ENCODE data around the gene CCDC112.

CCDC112 gene

DNA sequence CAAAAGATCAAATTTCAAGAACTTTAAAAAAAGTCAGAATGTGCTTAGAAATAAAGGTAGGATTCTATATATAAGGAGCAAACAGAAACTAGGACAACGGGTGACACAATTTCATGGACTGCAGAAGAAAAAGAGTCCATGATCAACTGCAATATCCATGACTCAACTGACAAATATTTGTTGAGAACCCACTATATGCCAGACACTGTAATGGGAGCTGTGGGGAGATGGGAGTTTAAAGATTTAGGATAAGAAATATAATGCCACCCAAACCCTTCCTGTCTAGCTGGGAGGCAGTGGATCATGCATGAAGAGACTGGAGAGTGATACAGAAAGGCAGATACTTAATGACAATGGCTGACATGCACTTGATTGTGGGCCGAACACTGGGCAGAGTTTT lies 27.6 kb upstream of the CCDC112 start:
- no peak for ATAC-seq
- TF ChIP-seq BACH2 (CRISPR knock-in tag; IDR thresholded peaks at IDR 0.05; ENCODE audit: borderline replicate concordance), result no peak
- no peak for TF ChIP-seq TCF4 (CRISPR knock-in tag; IDR thresholded peaks at IDR 0.05; ENCODE audit: borderline replicate concordance)
- TF ChIP-seq, protein P1, sequence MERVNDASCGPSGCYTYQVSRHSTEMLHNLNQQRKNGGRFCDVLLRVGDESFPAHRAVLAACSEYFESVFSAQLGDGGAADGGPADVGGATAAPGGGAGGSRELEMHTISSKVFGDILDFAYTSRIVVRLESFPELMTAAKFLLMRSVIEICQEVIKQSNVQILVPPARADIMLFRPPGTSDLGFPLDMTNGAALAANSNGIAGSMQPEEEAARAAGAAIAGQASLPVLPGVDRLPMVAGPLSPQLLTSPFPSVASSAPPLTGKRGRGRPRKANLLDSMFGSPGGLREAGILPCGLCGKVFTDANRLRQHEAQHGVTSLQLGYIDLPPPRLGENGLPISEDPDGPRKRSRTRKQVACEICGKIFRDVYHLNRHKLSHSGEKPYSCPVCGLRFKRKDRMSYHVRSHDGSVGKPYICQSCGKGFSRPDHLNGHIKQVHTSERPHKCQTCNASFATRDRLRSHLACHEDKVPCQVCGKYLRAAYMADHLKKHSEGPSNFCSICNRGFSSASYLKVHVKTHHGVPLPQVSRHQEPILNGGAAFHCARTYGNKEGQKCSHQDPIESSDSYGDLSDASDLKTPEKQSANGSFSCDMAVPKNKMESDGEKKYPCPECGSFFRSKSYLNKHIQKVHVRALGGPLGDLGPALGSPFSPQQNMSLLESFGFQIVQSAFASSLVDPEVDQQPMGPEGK (CRISPR knock-in tag; IDR thresholded peaks at IDR 0.05; ENCODE audit: borderline replicate concordance), result no peak
- TF ChIP-seq, protein P2, sequence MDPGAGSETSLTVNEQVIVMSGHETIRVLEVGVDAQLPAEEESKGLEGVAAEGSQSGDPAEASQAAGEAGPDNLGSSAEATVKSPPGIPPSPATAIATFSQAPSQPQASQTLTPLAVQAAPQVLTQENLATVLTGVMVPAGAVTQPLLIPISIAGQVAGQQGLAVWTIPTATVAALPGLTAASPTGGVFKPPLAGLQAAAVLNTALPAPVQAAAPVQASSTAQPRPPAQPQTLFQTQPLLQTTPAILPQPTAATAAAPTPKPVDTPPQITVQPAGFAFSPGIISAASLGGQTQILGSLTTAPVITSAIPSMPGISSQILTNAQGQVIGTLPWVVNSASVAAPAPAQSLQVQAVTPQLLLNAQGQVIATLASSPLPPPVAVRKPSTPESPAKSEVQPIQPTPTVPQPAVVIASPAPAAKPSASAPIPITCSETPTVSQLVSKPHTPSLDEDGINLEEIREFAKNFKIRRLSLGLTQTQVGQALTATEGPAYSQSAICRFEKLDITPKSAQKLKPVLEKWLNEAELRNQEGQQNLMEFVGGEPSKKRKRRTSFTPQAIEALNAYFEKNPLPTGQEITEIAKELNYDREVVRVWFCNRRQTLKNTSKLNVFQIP (CRISPR knock-in tag; IDR thresholded peaks at IDR 0.05; ENCODE audit: borderline replicate concordance, low read depth), result no peak
- no peak for TF ChIP-seq ZNF70 (CRISPR knock-in tag; IDR thresholded peaks at IDR 0.05)
- TF ChIP-seq ZC3H10 (CRISPR knock-in tag; IDR thresholded peaks at IDR 0.05), result no peak
- no peak for TF ChIP-seq GLIS3 (CRISPR knock-in tag; IDR thresholded peaks at IDR 0.05)
- no peak for TF ChIP-seq ZNF8 (CRISPR knock-in tag; IDR thresholded peaks at IDR 0.05)
- no peak for TF ChIP-seq ISL1 (CRISPR knock-in tag; IDR thresholded peaks at IDR 0.05)
- TF ChIP-seq, protein P3, sequence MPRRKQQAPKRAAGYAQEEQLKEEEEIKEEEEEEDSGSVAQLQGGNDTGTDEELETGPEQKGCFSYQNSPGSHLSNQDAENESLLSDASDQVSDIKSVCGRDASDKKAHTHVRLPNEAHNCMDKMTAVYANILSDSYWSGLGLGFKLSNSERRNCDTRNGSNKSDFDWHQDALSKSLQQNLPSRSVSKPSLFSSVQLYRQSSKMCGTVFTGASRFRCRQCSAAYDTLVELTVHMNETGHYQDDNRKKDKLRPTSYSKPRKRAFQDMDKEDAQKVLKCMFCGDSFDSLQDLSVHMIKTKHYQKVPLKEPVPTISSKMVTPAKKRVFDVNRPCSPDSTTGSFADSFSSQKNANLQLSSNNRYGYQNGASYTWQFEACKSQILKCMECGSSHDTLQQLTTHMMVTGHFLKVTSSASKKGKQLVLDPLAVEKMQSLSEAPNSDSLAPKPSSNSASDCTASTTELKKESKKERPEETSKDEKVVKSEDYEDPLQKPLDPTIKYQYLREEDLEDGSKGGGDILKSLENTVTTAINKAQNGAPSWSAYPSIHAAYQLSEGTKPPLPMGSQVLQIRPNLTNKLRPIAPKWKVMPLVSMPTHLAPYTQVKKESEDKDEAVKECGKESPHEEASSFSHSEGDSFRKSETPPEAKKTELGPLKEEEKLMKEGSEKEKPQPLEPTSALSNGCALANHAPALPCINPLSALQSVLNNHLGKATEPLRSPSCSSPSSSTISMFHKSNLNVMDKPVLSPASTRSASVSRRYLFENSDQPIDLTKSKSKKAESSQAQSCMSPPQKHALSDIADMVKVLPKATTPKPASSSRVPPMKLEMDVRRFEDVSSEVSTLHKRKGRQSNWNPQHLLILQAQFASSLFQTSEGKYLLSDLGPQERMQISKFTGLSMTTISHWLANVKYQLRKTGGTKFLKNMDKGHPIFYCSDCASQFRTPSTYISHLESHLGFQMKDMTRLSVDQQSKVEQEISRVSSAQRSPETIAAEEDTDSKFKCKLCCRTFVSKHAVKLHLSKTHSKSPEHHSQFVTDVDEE (CRISPR knock-in tag; IDR thresholded peaks at IDR 0.05), result no peak
- TF ChIP-seq PPARA (CRISPR knock-in tag; IDR thresholded peaks at IDR 0.05; ENCODE audit: borderline replicate concordance), result no peak
- no peak for TF ChIP-seq CSDC2 (CRISPR knock-in tag; IDR thresholded peaks at IDR 0.05)
- no peak for TF ChIP-seq TOX (CRISPR knock-in tag; IDR thresholded peaks at IDR 0.05; ENCODE audit: borderline replicate concordance)
- no peak for TF ChIP-seq ZNF565 (CRISPR knock-in tag; conservative IDR thresholded peaks at IDR 0.05; ENCODE audit: low read depth)
- TF ChIP-seq RARB (CRISPR knock-in tag; IDR thresholded peaks at IDR 0.05), result no peak
- TF ChIP-seq, protein P4, sequence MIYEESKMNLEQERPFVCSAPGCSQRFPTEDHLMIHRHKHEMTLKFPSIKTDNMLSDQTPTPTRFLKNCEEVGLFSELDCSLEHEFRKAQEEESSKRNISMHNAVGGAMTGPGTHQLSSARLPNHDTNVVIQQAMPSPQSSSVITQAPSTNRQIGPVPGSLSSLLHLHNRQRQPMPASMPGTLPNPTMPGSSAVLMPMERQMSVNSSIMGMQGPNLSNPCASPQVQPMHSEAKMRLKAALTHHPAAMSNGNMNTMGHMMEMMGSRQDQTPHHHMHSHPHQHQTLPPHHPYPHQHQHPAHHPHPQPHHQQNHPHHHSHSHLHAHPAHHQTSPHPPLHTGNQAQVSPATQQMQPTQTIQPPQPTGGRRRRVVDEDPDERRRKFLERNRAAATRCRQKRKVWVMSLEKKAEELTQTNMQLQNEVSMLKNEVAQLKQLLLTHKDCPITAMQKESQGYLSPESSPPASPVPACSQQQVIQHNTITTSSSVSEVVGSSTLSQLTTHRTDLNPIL (CRISPR knock-in tag; IDR thresholded peaks at IDR 0.05; ENCODE audit: low read depth), result no peak
- no peak for TF ChIP-seq SNAI2 (CRISPR knock-in tag; IDR thresholded peaks at IDR 0.05)
- TF ChIP-seq ARNTL (CRISPR knock-in tag; IDR thresholded peaks at IDR 0.05; ENCODE audit: borderline replicate concordance, low read depth), result no peak
- no peak for TF ChIP-seq ESRRG (CRISPR knock-in tag; IDR thresholded peaks at IDR 0.05)

DNA sequence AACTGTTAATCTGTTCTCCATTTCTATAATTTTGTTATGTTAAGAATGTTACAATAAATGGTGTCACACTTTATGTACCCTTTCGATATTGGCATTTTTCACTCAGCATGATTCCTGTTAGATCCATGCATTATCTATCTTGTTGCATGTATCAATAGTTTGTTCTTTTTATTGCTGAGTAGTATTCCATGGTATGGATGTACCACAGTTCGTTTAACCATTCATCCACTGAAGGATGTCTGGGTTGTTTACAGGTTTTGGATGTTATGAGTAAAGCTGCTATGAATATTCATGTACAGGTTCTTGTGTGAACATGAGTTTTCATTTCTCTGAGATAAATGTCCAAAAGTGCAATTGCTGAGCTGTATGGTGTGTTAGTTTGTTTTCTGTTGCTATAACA lies 26.3 kb upstream of the CCDC112 start:
- no peak for ATAC-seq
- TF ChIP-seq GLIS3 (CRISPR knock-in tag; IDR thresholded peaks at IDR 0.05) (no peak), RARB (CRISPR knock-in tag; IDR thresholded peaks at IDR 0.05) (no peak), SNAI2 (CRISPR knock-in tag; IDR thresholded peaks at IDR 0.05) (no peak), ZNF8 (CRISPR knock-in tag; IDR thresholded peaks at IDR 0.05) (peak; percentile 95), BACH2 (CRISPR knock-in tag; IDR thresholded peaks at IDR 0.05; ENCODE audit: borderline replicate concordance) (no peak)

DNA sequence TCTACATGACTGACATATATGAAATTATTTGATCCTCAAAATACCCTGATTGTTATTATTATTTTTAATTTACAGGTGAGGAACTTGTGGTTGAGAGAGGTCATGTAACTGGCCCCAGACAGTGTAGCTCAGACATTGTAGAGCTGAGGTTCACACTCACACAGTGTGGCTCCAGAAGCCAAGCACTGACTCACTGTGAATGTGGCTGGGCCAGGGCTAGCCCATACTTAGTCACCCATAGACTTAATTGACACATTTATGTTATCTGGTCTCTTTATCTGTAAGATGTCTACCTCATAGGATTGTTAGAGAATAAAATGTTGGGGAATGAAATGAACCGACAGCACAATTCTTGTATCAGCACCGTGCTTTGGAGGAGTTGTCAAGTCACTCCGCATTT lies 24.9 kb upstream of the CCDC112 start:
- ATAC-seq, result no peak
- TF ChIP-seq, protein P2 (CRISPR knock-in tag; IDR thresholded peaks at IDR 0.05; ENCODE audit: borderline replicate concordance, low read depth), result no peak
- peak; percentile 19; the same call in 1 of the 2 replicates for TF ChIP-seq ISL1 (CRISPR knock-in tag; IDR thresholded peaks at IDR 0.05)

DNA sequence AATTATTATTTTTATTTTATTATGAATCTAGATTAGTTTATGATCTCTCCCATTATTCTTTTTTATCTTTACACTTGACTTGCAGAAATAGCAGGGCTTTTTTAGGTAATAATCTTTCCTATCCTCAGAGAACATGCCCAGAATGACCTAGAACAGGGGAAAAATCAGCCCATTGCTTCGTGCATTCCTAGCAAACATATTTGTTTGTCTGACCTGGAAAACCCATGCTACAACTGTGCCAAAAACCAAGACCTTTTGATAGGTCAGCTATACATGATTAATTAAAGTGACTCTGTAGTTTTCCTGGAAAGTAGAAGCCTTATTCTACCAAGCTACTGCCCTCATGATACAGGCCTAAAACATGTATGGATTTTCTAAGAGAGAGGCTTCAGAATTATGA lies 24.1 kb upstream of the CCDC112 start:
- no peak for ATAC-seq
- TF ChIP-seq PPARA (CRISPR knock-in tag; IDR thresholded peaks at IDR 0.05; ENCODE audit: borderline replicate concordance), result no peak
- TF ChIP-seq, protein P5, sequence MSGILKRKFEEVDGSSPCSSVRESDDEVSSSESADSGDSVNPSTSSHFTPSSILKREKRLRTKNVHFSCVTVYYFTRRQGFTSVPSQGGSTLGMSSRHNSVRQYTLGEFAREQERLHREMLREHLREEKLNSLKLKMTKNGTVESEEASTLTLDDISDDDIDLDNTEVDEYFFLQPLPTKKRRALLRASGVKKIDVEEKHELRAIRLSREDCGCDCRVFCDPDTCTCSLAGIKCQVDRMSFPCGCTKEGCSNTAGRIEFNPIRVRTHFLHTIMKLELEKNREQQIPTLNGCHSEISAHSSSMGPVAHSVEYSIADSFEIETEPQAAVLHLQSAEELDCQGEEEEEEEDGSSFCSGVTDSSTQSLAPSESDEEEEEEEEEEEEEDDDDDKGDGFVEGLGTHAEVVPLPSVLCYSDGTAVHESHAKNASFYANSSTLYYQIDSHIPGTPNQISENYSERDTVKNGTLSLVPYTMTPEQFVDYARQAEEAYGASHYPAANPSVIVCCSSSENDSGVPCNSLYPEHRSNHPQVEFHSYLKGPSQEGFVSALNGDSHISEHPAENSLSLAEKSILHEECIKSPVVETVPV (CRISPR knock-in tag; IDR thresholded peaks at IDR 0.05), result no peak
- no peak for TF ChIP-seq ZFP30 (CRISPR knock-in tag; IDR thresholded peaks at IDR 0.05)
- TF ChIP-seq ZNF70 (CRISPR knock-in tag; IDR thresholded peaks at IDR 0.05), result no peak
- no peak for TF ChIP-seq TOX (CRISPR knock-in tag; IDR thresholded peaks at IDR 0.05; ENCODE audit: borderline replicate concordance)
- TF ChIP-seq, protein P1 (CRISPR knock-in tag; IDR thresholded peaks at IDR 0.05; ENCODE audit: borderline replicate concordance), result no peak
- no peak for TF ChIP-seq ZFP3 (CRISPR knock-in tag; IDR thresholded peaks at IDR 0.05)
- TF ChIP-seq ZNF565 (CRISPR knock-in tag; conservative IDR thresholded peaks at IDR 0.05; ENCODE audit: low read depth), result no peak
- no peak for TF ChIP-seq TCF4 (CRISPR knock-in tag; IDR thresholded peaks at IDR 0.05; ENCODE audit: borderline replicate concordance)
- TF ChIP-seq ESRRG (CRISPR knock-in tag; IDR thresholded peaks at IDR 0.05), result no peak
- no peak for TF ChIP-seq CSDC2 (CRISPR knock-in tag; IDR thresholded peaks at IDR 0.05)

Measured in SK-N-SH treated with all-trans-retinoic acid at 6 μM for 48 hours (cell line).